GM23248 (cell line): ENCODE results near the gene COL18A1.

Source experiments
- EZH2 ChIP-seq: fragments of 200-600 bp; sonication (generic); IDR thresholded peaks from 2 replicates; pipeline ENCODE4 v1.6.1; 2018; ENCODE audit warnings: antibody characterized with exemption, mild to moderate bottlenecking; ENCODE audit not compliant: insufficient read depth, poor library complexity, severe bottlenecking
- EZH2phosphoT487 ChIP-seq: fragments of 200-600 bp; sonication (generic); IDR thresholded peaks from 2 replicates; pipeline ENCODE4 v1.6.1; 2018; ENCODE audit warnings: antibody characterized with exemption, moderate library complexity, mild to moderate bottlenecking, low read depth; ENCODE audit not compliant: insufficient read depth

DNA sequence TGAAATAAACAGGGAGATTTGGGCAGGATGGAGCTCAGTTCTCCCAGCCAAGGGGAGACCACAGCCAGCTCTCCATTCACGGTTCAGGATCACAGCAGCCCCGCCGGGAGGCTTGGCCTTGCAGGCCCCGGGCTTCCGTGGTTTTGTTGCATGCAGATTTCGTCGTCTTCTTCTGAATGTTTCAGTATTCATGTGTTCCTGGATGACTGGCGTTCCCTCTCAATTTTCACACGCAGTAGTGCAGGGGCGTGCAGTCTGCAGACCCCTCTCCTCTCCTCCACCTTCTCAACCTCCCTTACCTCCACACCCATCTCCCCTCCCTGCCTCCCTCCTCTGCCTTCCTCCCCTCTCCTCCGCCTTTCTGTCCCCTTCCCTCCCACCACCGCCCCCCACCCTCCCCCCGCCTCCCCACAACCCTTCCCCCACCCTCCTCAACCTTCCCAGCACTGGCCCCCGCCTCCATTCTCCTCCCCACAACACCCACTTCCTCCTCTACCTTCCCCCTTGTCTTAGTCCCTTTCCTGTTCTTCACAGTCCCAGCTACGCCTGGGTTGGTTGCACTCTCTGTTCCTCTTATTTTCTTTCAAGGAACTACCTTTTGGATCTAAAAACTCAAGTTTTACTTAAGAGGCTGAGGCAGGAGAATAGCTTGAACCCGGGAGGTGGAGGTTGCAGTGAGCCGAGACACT, 145.7 kb downstream of the COL18A1 start:
- TF ChIP-seq EZH2phosphoT487 (no peak), EZH2 (no peak)
